KMS-11 (cell line): Measurements from ENCODE around the gene ZBED2.

Experiments
- H2AFZ ChIP-seq: fragments of 200-600 bp; sonication (generic); 2 replicates; pipeline ENCODE4 v1.6.1; 2016; ENCODE audit warnings: antibody characterized with exemption, mixed run types, low read depth
- H3K27ac ChIP-seq: fragments of 200-600 bp; sonication (generic); 2 replicates; pipeline ENCODE4 v1.6.1; 2016; ENCODE audit warnings: mild to moderate bottlenecking, mixed run types
- H3K27me3 ChIP-seq: fragments of 200-600 bp; sonication (generic); 2 replicates; pipeline ENCODE4 v1.6.1; 2017; ENCODE audit warnings: mild to moderate bottlenecking, low read depth, mixed run types, moderate library complexity; ENCODE audit not compliant: insufficient read depth
- H3K36me3 ChIP-seq: fragments of 200-600 bp; sonication (generic); 2 replicates; pipeline ENCODE4 v1.6.1; 2017; ENCODE audit warnings: mild to moderate bottlenecking, mixed run types; ENCODE audit not compliant: insufficient read depth
- H3K4me1 ChIP-seq: fragments of 200-600 bp; sonication (generic); 2 replicates; pipeline ENCODE4 v1.6.1; 2016; ENCODE audit warnings: mild to moderate bottlenecking, low read depth, mixed run types; ENCODE audit not compliant: poor library complexity, severe bottlenecking
- H3K4me2 ChIP-seq: fragments of 200-600 bp; sonication (generic); 2 replicates; pipeline ENCODE4 v1.7.0; 2016; ENCODE audit warnings: mild to moderate bottlenecking, mixed run types
- H3K4me3 ChIP-seq: fragments of 200-600 bp; sonication (generic); IDR thresholded peaks from 2 replicates; pipeline ENCODE4 v1.6.1; 2017; ENCODE audit warnings: low read depth, low read length, mixed read lengths; ENCODE audit not compliant: insufficient read depth
- H3K79me2 ChIP-seq: fragments of 200-600 bp; sonication (generic); 2 replicates; pipeline ENCODE4 v1.6.1; 2016; ENCODE audit warnings: low read depth, mixed run types; ENCODE audit not compliant: insufficient read depth
- H3K9ac ChIP-seq: fragments of 200-600 bp; sonication (generic); 2 replicates; pipeline ENCODE4 v1.6.1; 2016; ENCODE audit warnings: mild to moderate bottlenecking, mixed run types
- H4K20me1 ChIP-seq: fragments of 200-600 bp; sonication (generic); 2 replicates; pipeline ENCODE4 v1.6.1; 2016; ENCODE audit warnings: mild to moderate bottlenecking, mixed run types; ENCODE audit not compliant: insufficient read depth
- CTCF ChIP-seq: fragments of 200-600 bp; sonication (generic); conservative IDR thresholded peaks from 2 replicates; pipeline ENCODE4 v1.6.1; 2017; ENCODE audit warnings: low read depth, mild to moderate bottlenecking, antibody characterized with exemption, low read length, moderate library complexity, mixed read lengths

Gene ZBED2

GRCh38 chr3:111592936-111593335, 2.2 kb downstream of the ZBED2 start:
- no peak for TF ChIP-seq CTCF
- no peak overlapping the region for H3K4me2 ChIP-seq
- no peak overlapping the region for H3K27ac ChIP-seq
- H3K9ac ChIP-seq, result no peak overlapping the region
- no peak overlapping the region for H3K4me3 ChIP-seq
- no peak overlapping the region for H2AFZ ChIP-seq
- no peaks in the 10 kb centered on the region for H4K20me1 ChIP-seq
- no peaks in the 10 kb centered on the region for H3K79me2 ChIP-seq
- no peaks in the 10 kb centered on the region for H3K36me3 ChIP-seq
- no peaks in the 10 kb centered on the region for H3K4me1 ChIP-seq
- H3K27me3 ChIP-seq, result no peaks in the 10 kb centered on the region

- Histone ChIP-seq H2AFZ (no peak overlapping the region), H3K4me3 (no peak overlapping the region), H3K9ac (no peak overlapping the region), H3K4me2 (no peak overlapping the region), H3K4me1 (no peaks in the 10 kb centered on the region), H3K27ac (no peak overlapping the region), H4K20me1 (no peaks in the 10 kb centered on the region), H3K27me3 (no peaks in the 10 kb centered on the region), H3K36me3 (no peaks in the 10 kb centered on the region), H3K79me2 (no peaks in the 10 kb centered on the region)
- no peak for TF ChIP-seq CTCF
Observed at GRCh38 chr3:111592143-111592542, 3.0 kb downstream of the ZBED2 start.

- H3K36me3 ChIP-seq, result no peaks in the 10 kb centered on the region
- H3K4me3 ChIP-seq, result no peak overlapping the region
- H3K27ac ChIP-seq, result no peak overlapping the region
Observed at GRCh38 chr3:111591555-111591954, 3.6 kb downstream of the ZBED2 start.

GRCh38 chr3:111590143-111590491, 5.0 kb downstream of the ZBED2 start:
- Histone ChIP-seq H3K4me2 (no peak overlapping the region), H3K4me1 (no peaks in the 10 kb centered on the region), H3K79me2 (no peaks in the 10 kb centered on the region), H3K4me3 (no peak overlapping the region), H3K9ac (no peak overlapping the region), H3K27ac (no peak overlapping the region), H3K27me3 (no peaks in the 10 kb centered on the region), H3K36me3 (no peaks in the 10 kb centered on the region), H4K20me1 (no peaks in the 10 kb centered on the region), H2AFZ (no peak overlapping the region)
- TF ChIP-seq CTCF, result no peak

More at GRCh38 chr3:111591555-111591954, 3.6 kb downstream of the ZBED2 start:
- Histone ChIP-seq H3K27me3 (no peaks in the 10 kb centered on the region), H3K9ac (no peak overlapping the region), H4K20me1 (no peaks in the 10 kb centered on the region), H3K4me1 (no peaks in the 10 kb centered on the region), H3K4me2 (no peak overlapping the region), H2AFZ (no peak overlapping the region), H3K79me2 (no peaks in the 10 kb centered on the region)
- no peak for TF ChIP-seq CTCF
